GM04503 (cell line): ENCODE measurements around the gene ST3GAL5.

Experiments used
- DNase-seq: peaks from one replicate; pipeline ENCODE4 v3.0.0-alpha.2; 2012; ENCODE audit warnings: low read depth

Gene ST3GAL5

GRCh38 chr2:85806358-85807118 is 82.3 kb downstream of the ST3GAL5 start:
- no peak for DNase-seq

GRCh38 chr2:85804583-85804982 is 84.2 kb downstream of the ST3GAL5 start:
- DNase-seq, result no peak

- DNase-seq, result no peak
These were observed 84.9 kb downstream of the ST3GAL5 start for GRCh38 chr2:85803704-85804425.

- DNase-seq, result no peak
These were observed 86.3 kb downstream of the ST3GAL5 start for GRCh38 chr2:85802354-85803103.

- DNase-seq, result no peak
These were observed 86.9 kb downstream of the ST3GAL5 start for GRCh38 chr2:85801871-85802270.

DNA sequence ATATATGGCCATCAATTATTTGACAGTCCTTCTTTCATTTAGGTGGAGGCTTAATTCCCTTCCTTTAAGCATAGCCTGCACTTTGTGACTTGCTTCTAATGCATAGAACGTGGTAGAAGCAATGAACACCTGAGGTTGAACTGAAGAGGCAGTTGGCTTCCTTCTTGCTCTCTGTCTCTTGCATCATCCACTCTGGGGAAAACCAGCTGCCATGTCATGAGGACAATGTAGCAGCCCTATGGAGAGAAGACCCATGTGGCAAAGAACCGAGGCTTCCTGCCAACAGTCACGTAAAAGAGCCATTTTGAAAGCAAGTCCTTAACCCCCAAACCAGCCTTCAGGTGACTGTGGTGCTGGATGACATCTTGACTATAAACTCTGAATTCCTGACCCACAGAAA is 88.2 kb downstream of the ST3GAL5 start:
- no peak for DNase-seq

GRCh38 chr2:85799215-85799956 is 89.4 kb downstream of the ST3GAL5 start:
- DNase-seq, result no peak

DNA sequence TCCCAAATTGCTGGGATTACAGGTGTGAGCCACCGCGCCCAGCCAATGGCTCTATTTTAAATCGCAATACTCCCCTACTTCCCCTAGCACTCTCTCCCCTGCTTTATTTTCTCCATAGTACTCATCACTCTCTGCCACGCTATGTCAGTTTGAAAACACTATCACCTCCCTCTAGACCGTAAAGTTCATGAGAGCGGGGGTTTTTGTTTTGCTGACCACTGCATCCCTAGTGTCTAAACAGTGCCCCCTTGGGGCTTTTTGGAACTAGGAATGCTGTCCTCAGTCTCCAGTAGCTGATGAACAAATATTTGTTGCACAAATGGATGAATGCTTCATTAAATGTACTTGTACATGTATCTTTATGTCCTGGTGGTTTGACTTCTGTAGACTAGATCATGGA is 90.9 kb downstream of the ST3GAL5 start:
- DNase-seq, result no peak

- DNase-seq, result no peak
These were observed 91.5 kb downstream of the ST3GAL5 start for GRCh38 chr2:85797263-85797660.

GRCh38 chr2:85796341-85797262 is 92.2 kb downstream of the ST3GAL5 start:
- no peak for DNase-seq

- DNase-seq, result no peak
These were observed 92.8 kb downstream of the ST3GAL5 start for GRCh38 chr2:85796046-85796340.

DNA sequence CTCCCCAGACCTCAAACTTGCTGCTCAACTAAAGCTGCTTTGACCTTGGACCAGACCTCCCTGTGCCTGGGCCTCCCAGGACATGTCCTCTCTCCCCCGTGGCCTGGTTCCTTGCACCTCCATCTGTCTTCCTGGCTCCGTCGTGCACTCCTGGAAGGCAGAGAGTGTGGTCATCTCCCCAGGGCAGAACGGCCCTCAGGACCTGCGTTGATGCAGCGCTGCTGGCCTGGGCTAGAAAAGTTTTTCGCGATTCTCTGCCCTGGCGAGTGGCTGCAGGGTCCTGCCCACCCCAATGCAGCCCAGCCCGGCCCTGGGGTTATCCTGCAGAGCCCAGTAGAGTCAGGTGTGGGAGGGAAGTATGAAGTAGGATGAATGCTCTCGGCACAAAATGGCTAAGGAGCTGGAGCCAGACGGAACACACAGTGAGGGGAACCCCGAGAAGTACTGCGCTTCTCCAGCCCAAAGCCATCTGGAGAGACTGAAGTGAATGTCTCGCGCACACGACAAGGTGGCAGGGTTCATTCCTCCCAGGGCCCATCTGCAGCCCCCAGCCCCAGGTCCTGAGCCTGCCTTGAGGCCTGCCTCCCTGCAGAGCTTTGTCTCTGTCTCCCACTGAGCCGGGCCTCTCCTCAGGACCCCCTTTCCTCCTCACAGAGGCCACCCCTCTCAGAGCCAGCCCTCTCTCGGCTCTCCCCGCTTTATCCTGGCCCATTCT is 93.3 kb downstream of the ST3GAL5 start:
- no peak for DNase-seq

DNA sequence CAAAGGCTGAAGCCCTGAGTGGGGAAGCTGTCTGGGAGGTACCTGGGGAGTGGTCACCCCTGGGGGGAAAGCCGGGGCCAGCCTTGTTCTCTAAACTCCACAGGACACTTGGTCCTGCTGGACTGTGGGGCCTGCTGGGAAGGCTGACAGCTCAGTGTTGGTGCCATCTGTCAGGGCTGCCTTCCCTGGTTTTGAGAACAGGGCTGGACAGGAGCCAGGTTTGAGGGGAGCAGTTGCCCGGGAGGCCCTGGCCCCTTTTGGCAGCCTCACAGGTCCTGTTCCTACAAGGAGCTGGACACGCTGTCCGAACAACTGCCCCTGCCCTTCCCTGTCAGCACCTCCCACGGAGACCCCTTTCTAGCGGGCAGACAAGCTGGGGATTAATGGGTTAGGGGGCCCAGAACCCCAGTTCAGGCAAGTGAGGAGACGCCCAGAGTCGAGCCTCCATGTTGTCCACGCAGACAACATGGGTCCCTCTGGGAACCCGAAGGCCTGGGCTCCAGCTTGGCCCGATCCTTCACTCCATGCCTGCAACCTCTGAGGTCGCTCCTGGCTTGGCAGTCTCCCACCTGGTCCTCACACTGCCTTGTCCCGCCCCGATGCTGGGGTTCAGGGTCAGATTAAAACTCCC is 94.2 kb downstream of the ST3GAL5 start:
- DNase-seq, result no peak

GRCh38 chr2:85794038-85794441 is 94.8 kb downstream of the ST3GAL5 start:
- DNase-seq, result no peak

DNA sequence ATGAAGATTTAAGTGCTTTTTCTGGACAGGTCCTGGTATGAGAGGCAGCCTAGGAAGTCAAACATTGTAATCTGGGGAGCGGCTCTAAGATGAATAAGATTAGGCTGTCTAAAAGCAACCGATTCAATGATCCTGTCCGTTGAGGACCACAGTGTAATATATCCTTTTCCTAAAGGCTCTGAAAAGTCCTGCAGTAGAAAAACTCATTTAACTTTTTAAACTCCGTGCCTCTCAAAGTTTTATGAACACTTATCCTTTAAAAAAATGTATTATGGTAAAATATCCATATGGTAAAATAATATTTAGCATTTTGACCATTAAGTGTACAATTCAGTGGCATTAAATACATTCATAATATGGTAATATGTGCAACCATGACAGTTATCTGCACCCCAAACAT is 95.2 kb downstream of the ST3GAL5 start:
- no peak for DNase-seq

DNA sequence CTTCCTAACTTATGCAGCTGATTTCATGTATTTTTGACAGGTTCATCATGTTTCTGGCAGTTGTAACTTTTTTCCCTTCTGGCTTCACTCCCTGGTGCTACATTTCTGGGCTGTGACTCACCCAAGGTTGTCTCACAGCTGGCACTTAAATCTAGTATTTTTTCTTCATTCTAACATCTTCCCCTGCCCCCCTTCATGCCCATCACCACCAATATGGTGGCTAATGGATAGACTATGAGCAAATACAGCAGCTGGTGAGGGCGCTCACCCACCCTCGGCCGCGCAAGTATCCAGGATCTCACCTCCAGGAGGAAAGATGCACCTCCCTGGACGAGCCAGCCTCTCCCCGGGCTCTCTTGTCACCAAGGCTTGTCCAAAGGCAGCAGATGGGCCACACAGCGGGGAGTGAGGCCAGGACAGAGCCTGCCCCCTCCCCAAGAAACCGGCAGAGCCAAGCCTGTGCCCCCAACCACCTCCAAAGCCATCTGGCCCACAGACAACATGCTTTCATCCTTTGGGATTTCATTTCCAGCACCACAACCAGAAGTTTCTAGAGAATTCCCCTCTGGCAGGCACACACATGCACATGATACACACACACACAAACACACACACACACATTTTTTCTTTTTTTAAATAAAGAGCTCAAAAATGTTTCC is 95.9 kb downstream of the ST3GAL5 start:
- no peak for DNase-seq

GRCh38 chr2:85791704-85792565 is 96.9 kb downstream of the ST3GAL5 start:
- DNase-seq, result no peak

DNA sequence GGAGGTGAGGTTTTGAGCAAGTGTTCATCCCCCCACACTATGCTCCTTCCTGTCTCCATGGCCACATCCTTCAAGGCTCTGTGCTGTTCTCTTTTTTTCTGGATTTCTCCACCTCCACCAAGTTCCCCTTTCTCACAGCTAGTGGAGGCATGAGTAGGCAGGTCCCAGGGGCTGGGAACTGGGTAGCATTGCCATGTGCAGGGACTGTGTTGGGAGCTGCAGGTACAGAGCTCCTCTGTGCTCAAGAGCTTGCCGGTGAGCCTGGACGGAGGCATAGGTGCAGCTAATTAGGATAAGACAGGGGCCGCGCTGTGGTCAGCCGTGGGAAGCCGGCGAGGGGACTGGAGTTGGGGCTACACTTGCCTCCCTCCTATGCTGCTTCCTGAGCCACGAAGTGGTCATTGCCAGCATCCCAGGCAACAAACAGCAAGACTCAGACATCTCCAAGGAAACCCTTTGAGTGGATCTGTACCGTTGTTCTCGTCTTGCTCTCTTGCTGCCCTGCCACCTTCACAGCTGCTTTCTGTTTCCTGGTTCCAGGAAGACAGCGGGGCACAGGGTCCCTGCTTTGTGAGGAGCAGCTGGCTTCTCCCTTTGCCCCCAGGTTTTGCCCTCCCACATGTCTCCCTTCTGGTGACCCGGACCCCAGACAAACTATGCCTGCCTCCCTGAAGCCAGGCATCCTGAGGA is 98.1 kb downstream of the ST3GAL5 start:
- no peak for DNase-seq
